GM12892 (cell line): Measurements from ENCODE around the gene GRM1.

Experiments
- DNase-seq: peaks from one replicate; pipeline ENCODE4 v3.0.0; 2011; ENCODE audit not compliant: insufficient read length
- FAIRE-seq: peaks from 2 replicates; lab custom pipeline; 2011; peaks lifted over from hg19 to GRCh38; lab: Jason Lieb, UNC
- POLR2A ChIP-seq: IDR thresholded peaks from 2 replicates; pipeline ENCODE4 v1.6.1; 2011; ENCODE audit warnings: low read depth, low read length, control low read depth
- POLR2AphosphoS5 ChIP-seq: IDR thresholded peaks from 2 replicates; pipeline ENCODE4 v1.6.1; 2011; ENCODE audit warnings: low read depth, low read length, control low read depth
- TAF1 ChIP-seq: IDR thresholded peaks from 2 replicates; pipeline ENCODE4 v1.6.1; 2011; ENCODE audit warnings: low read depth, mild to moderate bottlenecking, control low read depth, low read length, borderline replicate concordance

GRM1 gene

GRCh38 chr6:146410851-146411595 lies 382.2 kb downstream of the GRM1 start:
- DNase-seq = no peak
- FAIRE-seq = no peak
- TF ChIP-seq POLR2AphosphoS5 = no peak
- TF ChIP-seq TAF1 = no peak
- TF ChIP-seq POLR2A = no peak

GRCh38 chr6:146419576-146419975 lies 390.7 kb downstream of the GRM1 start:
- no peak for FAIRE-seq
- TF ChIP-seq POLR2A = no peak
- DNase-seq = no peak

- TF ChIP-seq TAF1 (no peak), POLR2A (no peak), POLR2AphosphoS5 (no peak)
- FAIRE-seq = no peak
- DNase-seq = no peak
Measured at GRCh38 chr6:146420255-146420654, 391.4 kb downstream of the GRM1 start.

GRCh38 chr6:146422789-146423375 lies 394.0 kb downstream of the GRM1 start:
- TF ChIP-seq POLR2A (no peak), TAF1 (no peak), POLR2AphosphoS5 (no peak)
- FAIRE-seq (no peak), DNase-seq (no peak)

- FAIRE-seq = no peak
- no peak for TF ChIP-seq TAF1
- TF ChIP-seq POLR2A = no peak
- TF ChIP-seq POLR2AphosphoS5 = no peak
- no peak for DNase-seq
Measured at GRCh38 chr6:146423452-146423851, 394.6 kb downstream of the GRM1 start.

- DNase-seq = no peak
- FAIRE-seq = no peak
- TF ChIP-seq TAF1 (no peak), POLR2A (no peak), POLR2AphosphoS5 (no peak)
Measured at GRCh38 chr6:146426516-146426915, 397.7 kb downstream of the GRM1 start.

- DNase-seq (no peak), FAIRE-seq (no peak)
- no peak for TF ChIP-seq TAF1
- no peak for TF ChIP-seq POLR2AphosphoS5
- no peak for TF ChIP-seq POLR2A
Measured at GRCh38 chr6:146429831-146430230, 401.0 kb downstream of the GRM1 start.

GRCh38 chr6:146433881-146434731 lies 405.2 kb downstream of the GRM1 start:
- TF ChIP-seq POLR2A = no peak
- TF ChIP-seq TAF1 = no peak
- no peak for TF ChIP-seq POLR2AphosphoS5
- no peak for DNase-seq

DNA sequence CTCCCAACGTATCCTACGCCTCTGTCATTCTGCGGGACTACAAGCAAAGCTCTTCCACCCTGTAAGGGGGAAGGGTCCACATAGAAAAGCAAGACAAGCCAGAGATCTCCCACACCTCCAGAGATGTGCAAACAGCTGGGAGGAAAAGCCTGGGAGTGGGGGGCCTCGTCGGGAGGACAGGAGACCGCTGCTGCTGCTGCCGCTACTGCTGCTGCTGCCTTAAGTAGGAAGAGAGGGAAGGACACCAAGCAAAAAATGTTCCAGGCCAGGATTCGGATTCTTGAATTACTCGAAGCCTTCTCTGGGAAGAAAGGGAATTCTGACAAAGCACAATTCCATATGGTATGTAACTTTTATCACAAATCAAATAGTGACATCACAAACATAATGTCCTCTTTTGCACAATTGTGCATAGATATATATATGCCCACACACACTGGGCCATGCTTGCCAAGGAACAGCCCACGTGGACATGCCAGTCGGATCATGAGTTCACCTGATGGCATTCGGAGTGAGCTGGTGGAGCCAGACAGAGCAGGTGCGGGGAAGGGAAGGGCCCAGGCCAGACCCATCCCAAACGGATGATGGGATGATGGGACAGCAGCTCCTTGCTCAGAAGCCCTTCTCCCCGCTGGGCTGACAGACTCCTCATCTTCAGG lies 406.0 kb downstream of the GRM1 start:
- TF ChIP-seq POLR2A (no peak), POLR2AphosphoS5 (no peak), TAF1 (no peak)
- DNase-seq (no peak), FAIRE-seq (no peak)

More at GRCh38 chr6:146433881-146434731, 405.2 kb downstream of the GRM1 start:
- FAIRE-seq = no peak

- TF ChIP-seq POLR2A = no peak
- TF ChIP-seq POLR2AphosphoS5 = no peak
- FAIRE-seq (no peak), DNase-seq (no peak)
Measured at GRCh38 chr6:146441907-146442306, 413.0 kb downstream of the GRM1 start.

- DNase-seq (no peak), FAIRE-seq (no peak)
- TF ChIP-seq POLR2AphosphoS5 (no peak), TAF1 (no peak), POLR2A (no peak)
Measured at GRCh38 chr6:146444189-146444588, 415.3 kb downstream of the GRM1 start.
